Upper lobe of left lung (tissue), 4 donors: Measurements from ENCODE around the gene PSD2.

Experiments used
- CTCF ChIP-seq, 6 experiments: fragments of 450-650 bp in 4 of 6; fragments of 200-600 bp in 2 of 6; sonication (generic) in 2 of 6; IDR thresholded peaks; one replicate each; pipeline ENCODE4 v1.5.1; 2016 to 2019; ENCODE audit warnings: antibody characterized with exemption in 6 of 6
- EP300 ChIP-seq, 4 donors: sonication (generic); formaldehyde crosslinking; IDR thresholded peaks; one replicate each; pipeline ENCODE4 v1.5.1; 2017; ENCODE audit warnings: antibody characterized with exemption in 4 of 4, control low read depth in 2 of 4
- POLR2A ChIP-seq, 4 donors: fragments of 450-650 bp; IDR thresholded peaks; one replicate each; pipeline ENCODE4 v1.5.1; 2016 to 2017; ENCODE audit warnings: antibody characterized with exemption in 4 of 4, mild to moderate bottlenecking in 2 of 4
- POLR2AphosphoS5 ChIP-seq, 2 donors: sonication (generic); formaldehyde crosslinking; IDR thresholded peaks; one replicate each; pipeline ENCODE4 v1.5.1; 2017; ENCODE audit warnings: antibody characterized with exemption in 2 of 2

- TF ChIP-seq CTCF (IDR thresholded peaks at IDR 0.05) (no peak), POLR2AphosphoS5 (IDR thresholded peaks at IDR 0.05) (no peak), POLR2A (IDR thresholded peaks at IDR 0.05) (no peak), EP300 (IDR thresholded peaks at IDR 0.05) (no peak)
Observed at GRCh38 chr5:139835656-139836055, 40.0 kb downstream of the PSD2 start.
